ENCODE data around the gene UXS1. TPM values are rescaled to one million over a fixed set of nuclear protein-coding genes. Genes with fewer than 3 reads are reported as not detected.

The UXS1 gene
- total RNA-seq, 1 experiment from 2014 or later = 46.3 TPM

- Histone ChIP-seq H3K18ac (ENCODE audit: insufficient read length, low read depth, low read length) (no peak overlapping the region), H2BK15ac (ENCODE audit: low read depth, low read length) (no peak overlapping the region), H3K9me3 (ENCODE audit: control insufficient read depth, low read depth, low read length) (no peaks in the 10 kb centered on the region), H3K56ac (ENCODE audit: insufficient read length, low read depth, low read length) (no peak overlapping the region), H2BK20ac (ENCODE audit: low read depth, low read length, poor library complexity, severe bottlenecking) (no peak overlapping the region), H3T11ph (ENCODE audit: low read length) (no peak overlapping the region), H3K27me3 (ENCODE audit: insufficient read depth, low read length) (peaks cover 5% of the 10 kb centered on the region; the same call in 1 of the 2 replicates), H2BK120ac (ENCODE audit: low read depth, low read length, poor library complexity, severe bottlenecking) (no peak overlapping the region), H4K5ac (ENCODE audit: insufficient read length, low read depth, low read length) (no peak overlapping the region), H3K79me1 (ENCODE audit: insufficient read depth, low read depth, low read length, poor library complexity, severe bottlenecking) (no peaks in the 10 kb centered on the region), H3K23ac (ENCODE audit: insufficient read length, low read depth, low read length) (no peak overlapping the region), H4K20me1 (ENCODE audit: control insufficient read depth, insufficient read depth, insufficient read length) (no peaks in the 10 kb centered on the region), H3K4me2 (ENCODE audit: insufficient read depth, insufficient read length, low read length) (no peak overlapping the region), H3K4ac (ENCODE audit: low read depth, low read length) (no peak overlapping the region), H3K14ac (ENCODE audit: insufficient read depth, low read length) (peak overlapping the region; percentile 28; the same call in 1 of the 2 replicates), H3K27ac (ENCODE audit: insufficient read length, low read depth, low read length) (no peak overlapping the region), H3K4me1 (ENCODE audit: insufficient read depth, low read length) (peaks cover 7% of the 10 kb centered on the region; the same call in 1 of the 2 replicates), H2BK5ac (ENCODE audit: insufficient read length, low read length) (no peak overlapping the region), H2BK12ac (ENCODE audit: insufficient read length, low read depth, low read length) (no peak overlapping the region), H3K79me2 (ENCODE audit: insufficient read depth, low read length) (no peaks in the 10 kb centered on the region), H2AFZ (ENCODE audit: low read length) (no peak overlapping the region), H4K8ac (replicated peaks; ENCODE audit: insufficient read length, low read depth, low read length) (no peak overlapping the region), H3K23me2 (ENCODE audit: insufficient read length, low read depth, low read length, poor library complexity, severe bottlenecking) (peaks cover 8% of the 10 kb centered on the region), H4K91ac (ENCODE audit: insufficient read length, low read depth, low read length) (no peak overlapping the region), H2AK5ac (ENCODE audit: insufficient read length, low read length) (no peak overlapping the region), H3K9ac (ENCODE audit: extremely low read depth, insufficient read length, low read length) (no peak overlapping the region)
- Mint-ChIP-seq H3K27me3 (ENCODE audit: low read depth) (peaks cover 23% of the 10 kb centered on the region), H3K36me3 (ENCODE audit: insufficient read depth in 1 of 3, low read depth in 3 of 3) (no peaks in the 10 kb centered on the region; a peak in 1 of 7 replicates), H3K4me1 (peaks cover 19 to 24% of the 10 kb centered on the region in 2 experiments), H3K27ac (no peak overlapping the region), H3K9me3 (no peaks in the 10 kb centered on the region), H3K4me3 (no peak overlapping the region)
- WGBS (ENCODE audit: extremely low coverage, insufficient read length, low lambda C conversion rate) = no CpG with 5 or more reads among the region's 4 CpGs
- no peak for TF ChIP-seq CTCF (conservative IDR thresholded peaks at IDR 0.05)
- no peak for DNase-seq
Observed at GRCh38 chr2:106070181-106070580, 123.9 kb downstream of the UXS1 start.
